AG09319 (cell line): ENCODE data around the gene PGR.

Source experiments
- DNase-seq: peaks from one replicate; pipeline ENCODE4 v3.0.0-alpha.2; 2010; ENCODE audit warnings: low read depth; ENCODE audit errors: extremely low read depth
- TF ChIP-seq, protein P1 (sequence below): IDR thresholded peaks from 2 replicates; pipeline ENCODE4 v1.5.1; 2011; ENCODE audit warnings: low read depth, mild to moderate bottlenecking, inconsistent platforms, low read length, moderate library complexity

PGR gene

DNA sequence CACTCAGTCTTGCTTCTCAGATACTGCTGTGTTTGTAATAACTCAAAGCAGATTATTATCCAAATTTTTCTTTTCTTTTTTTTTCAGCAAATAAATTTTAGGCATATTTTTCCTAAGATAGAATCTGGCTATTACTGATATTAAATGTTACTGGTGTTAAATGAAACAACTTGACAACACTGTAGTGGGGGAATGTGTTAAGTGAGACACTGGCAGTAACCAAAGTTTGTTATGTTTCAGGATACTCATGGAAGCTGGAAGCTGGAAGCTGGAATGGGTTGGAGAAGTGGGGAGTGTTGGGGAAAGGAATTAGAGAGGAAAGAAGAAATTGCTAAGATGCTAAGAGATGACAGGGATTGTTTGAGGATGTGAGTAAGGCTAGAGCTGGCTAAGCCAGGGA is 24.9 kb downstream of the PGR start:
- DNase-seq = no peak
- TF ChIP-seq, protein P1, sequence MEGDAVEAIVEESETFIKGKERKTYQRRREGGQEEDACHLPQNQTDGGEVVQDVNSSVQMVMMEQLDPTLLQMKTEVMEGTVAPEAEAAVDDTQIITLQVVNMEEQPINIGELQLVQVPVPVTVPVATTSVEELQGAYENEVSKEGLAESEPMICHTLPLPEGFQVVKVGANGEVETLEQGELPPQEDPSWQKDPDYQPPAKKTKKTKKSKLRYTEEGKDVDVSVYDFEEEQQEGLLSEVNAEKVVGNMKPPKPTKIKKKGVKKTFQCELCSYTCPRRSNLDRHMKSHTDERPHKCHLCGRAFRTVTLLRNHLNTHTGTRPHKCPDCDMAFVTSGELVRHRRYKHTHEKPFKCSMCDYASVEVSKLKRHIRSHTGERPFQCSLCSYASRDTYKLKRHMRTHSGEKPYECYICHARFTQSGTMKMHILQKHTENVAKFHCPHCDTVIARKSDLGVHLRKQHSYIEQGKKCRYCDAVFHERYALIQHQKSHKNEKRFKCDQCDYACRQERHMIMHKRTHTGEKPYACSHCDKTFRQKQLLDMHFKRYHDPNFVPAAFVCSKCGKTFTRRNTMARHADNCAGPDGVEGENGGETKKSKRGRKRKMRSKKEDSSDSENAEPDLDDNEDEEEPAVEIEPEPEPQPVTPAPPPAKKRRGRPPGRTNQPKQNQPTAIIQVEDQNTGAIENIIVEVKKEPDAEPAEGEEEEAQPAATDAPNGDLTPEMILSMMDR = no peak

DNA sequence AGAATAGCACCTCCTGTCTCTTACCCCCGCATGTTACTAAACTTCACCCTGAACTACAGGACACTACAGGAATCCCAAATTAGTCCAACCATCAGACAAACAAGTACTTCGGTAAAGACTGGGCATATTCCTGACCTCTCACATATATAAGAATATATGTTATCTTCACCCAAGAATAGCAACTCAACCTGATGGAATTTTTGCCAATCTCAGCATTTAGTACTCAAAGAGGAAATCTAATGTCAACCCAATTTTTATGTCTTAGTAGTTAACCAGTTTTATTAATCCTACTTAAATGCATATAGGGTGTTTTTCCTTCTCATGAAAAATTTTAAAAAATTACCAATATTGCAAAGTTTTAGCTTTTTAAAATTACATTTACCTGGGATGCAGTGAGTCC is 26.2 kb downstream of the PGR start:
- TF ChIP-seq, protein P1 = no peak
- DNase-seq = no peak

DNA sequence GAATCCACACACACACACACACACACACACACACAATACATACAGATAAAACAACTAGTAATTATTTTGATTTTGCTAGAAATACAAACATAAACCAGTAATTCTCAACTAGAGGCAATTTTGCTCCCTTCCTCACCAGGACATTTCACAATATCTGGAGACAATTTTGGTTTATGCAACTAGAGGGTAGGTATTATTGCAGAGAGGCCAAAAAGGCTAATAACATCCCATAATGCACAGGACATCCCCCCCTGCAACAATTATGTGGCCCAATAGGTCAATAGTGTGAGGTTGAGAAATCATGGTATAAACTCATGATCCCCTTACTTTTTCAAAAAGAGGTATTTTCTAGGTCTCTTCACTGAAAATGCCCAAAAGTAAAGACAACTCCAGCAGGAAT is 29.0 kb downstream of the PGR start:
- TF ChIP-seq, protein P1 = no peak
- DNase-seq = no peak

DNA sequence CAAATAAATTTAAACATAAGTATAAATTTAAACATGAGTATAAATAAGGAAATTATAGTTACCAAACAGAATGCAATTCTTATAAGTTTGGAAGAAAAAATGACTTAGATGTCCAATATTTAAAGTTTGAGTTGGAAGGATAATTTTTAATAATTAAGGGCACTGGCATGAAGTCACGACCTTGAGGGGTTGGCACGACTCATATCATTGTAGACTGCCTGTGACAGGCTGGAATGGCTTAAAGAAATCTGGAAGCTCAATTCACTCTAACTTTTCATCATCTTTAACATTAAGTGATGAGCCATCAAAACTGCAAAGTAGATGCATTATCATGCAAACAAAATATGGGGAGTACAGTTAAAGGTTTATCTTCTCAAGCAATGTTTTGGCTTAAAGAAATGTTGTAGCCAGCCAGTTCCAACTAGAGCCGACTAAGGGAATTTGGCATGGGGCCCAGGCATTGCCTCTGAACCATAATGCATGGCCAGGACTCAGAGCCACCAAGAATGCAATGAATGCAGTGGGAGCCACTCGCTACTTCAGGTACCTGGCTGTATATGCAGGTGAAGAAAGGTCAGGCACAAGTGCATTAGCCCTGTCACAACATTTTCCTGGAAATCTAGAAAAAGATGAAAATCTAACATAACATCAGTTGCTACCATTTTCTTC is 33.4 kb downstream of the PGR start:
- DNase-seq = no peak

DNA sequence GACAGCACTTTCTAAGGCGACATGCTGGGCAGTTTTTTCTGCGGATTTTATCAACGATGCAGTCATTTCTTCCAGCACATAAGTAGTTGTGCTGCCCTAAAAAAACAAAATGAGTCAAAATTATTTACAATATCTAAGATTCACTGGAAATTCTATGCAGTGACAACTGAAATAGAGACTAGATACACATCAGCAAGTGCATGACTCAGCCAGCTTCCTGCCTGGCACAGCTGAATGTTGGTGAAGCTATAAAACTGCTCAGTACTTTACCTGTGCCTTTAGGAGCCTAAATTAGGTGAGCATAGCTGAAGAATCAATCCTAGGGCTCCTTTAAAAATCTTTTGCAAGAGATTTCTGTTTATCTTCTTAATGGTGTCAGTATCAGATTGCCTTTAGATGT is 37.8 kb downstream of the PGR start:
- no peak for DNase-seq
- TF ChIP-seq, protein P1 = no peak

More for the DNA sequence above, 33.4 kb downstream of the PGR start:
- TF ChIP-seq, protein P1 = no peak

DNA sequence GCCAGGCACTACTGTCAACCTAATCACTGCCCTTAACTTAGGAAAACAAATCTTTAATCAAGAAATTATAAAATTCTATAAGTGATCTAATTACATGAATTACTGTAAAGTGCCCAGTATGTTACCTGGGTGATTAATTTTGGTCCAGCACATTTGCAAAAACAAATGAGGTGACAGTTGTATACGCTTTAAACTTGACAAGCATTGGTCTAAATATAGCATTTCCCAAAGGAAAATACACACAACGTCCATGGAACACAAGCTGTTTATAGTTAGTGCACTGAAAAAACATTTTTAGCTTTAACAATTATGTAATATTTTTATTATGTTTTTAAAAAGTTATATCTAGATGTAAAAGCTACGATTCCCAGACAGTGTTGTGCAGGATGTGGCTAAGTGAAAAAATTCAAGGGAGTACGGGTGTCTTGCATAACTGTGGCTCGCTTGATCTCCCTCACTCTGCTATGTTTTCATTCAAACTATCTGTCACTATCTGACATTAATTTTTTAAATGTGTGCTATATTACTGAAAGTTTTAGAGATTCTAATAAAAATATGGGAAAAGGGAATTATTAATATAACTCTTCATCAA is 38.8 kb downstream of the PGR start:
- no peak for DNase-seq
- TF ChIP-seq, protein P1 = no peak

DNA sequence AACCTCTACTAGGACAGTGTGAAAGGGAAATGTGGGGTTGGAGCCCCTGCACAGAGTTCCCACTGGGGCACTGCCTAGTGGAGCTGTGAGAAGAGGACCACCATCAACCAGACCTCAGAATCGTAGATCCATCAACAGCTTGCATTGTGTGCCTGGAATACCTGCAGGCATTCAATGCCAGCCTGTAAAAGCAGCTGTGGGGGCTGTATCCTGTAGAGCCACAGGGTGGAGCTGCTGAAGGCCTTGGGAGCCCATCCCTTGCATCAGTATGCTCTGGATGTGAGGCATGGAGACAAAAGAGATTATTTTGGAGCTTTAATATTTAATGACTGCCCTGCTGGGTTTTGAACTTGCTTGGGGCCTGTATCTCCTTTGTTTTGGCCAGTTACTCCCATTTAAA is 46.3 kb downstream of the PGR start:
- TF ChIP-seq, protein P1 = no peak; the same call in 1 of the 2 replicates
- no peak for DNase-seq
